PC-3 (cell line): ENCODE measurements around the gene C22orf15.

Experiments used
- CTCF ChIP-seq: fragments of 300-600 bp; sonication (generic); conservative IDR thresholded peaks from 2 replicates; pipeline ENCODE4 v1.5.1; 2017; ENCODE audit warnings: antibody characterized with exemption, low read depth, mild to moderate bottlenecking, low read length
- EZH2 ChIP-seq: fragments of 300-600 bp; sonication (generic); IDR thresholded peaks from one replicate; pipeline ENCODE4 v1.6.1; 2017; ENCODE audit warnings: antibody characterized with exemption, mild to moderate bottlenecking, low read length; ENCODE audit not compliant: unreplicated experiment

DNA sequence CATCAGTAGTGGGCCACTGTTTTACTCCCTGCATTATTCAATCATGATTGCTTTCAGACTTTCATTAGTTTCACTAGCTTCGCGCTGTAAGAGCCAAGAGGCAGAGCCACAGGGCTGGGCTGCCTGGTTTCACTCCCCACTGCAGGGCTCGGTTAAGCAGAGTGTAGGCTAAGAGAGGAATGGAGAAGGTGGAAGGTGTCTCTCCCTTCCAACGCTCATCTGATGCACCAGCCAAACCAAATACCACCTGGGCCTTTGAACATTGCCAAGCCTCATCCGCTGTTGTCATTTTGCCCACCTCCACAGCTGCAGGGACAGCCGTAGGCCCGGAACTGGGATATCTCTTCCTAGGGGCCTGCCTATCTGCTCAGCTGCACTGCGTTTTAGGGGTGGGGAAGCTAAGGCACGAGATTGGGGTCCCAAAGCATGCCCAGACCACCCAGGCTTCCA is 23.5 kb downstream of the C22orf15 start:
- no peak for TF ChIP-seq EZH2
- no peak for TF ChIP-seq CTCF
